Stimulated activated CD8-positive, alpha-beta memory T cell treated with anti-CD3 and anti-CD28 coated beads, Interleukin-12 subunit alpha, Interleukin-12 subunit beta, amount 100 ng/mL, for 1 hour (primary cell): ENCODE data around the gene ABLIM2.
A peak's percentile ranks its signal among the peaks of the same experiment; 100 is the strongest.

Experiments
- DNase-seq: peaks from one replicate; pipeline ENCODE4 v3.0.0-alpha.2; 2020; ENCODE audit warnings: low read depth

The ABLIM2 gene

GRCh38 chr4:8000721-8001491, 157.7 kb downstream of the ABLIM2 start:
- no peak for DNase-seq

- no peak for DNase-seq
Measured at GRCh38 chr4:8000247-8000646, 158.4 kb downstream of the ABLIM2 start.

GRCh38 chr4:7999695-8000094, 158.9 kb downstream of the ABLIM2 start:
- DNase-seq, result no peak

- DNase-seq, result no peak
Measured at GRCh38 chr4:7999279-7999678, 159.3 kb downstream of the ABLIM2 start.

- no peak for DNase-seq
Measured at GRCh38 chr4:7998447-7998846, 160.2 kb downstream of the ABLIM2 start.

GRCh38 chr4:7995866-7996265, 162.7 kb downstream of the ABLIM2 start:
- no peak for DNase-seq

GRCh38 chr4:7995135-7995534, 163.5 kb downstream of the ABLIM2 start:
- no peak for DNase-seq

GRCh38 chr4:7993671-7994070, 164.9 kb downstream of the ABLIM2 start:
- DNase-seq, result no peak

- DNase-seq, result no peak
Measured at GRCh38 chr4:7992846-7993245, 165.8 kb downstream of the ABLIM2 start.

- DNase-seq, result no peak
Measured at GRCh38 chr4:7990807-7991459, 167.7 kb downstream of the ABLIM2 start.

GRCh38 chr4:7989654-7990053, 169.0 kb downstream of the ABLIM2 start:
- no peak for DNase-seq

GRCh38 chr4:7988437-7988836, 170.2 kb downstream of the ABLIM2 start:
- DNase-seq, result no peak

GRCh38 chr4:7987148-7987989, 171.2 kb downstream of the ABLIM2 start:
- DNase-seq, result peak; percentile 66

GRCh38 chr4:7985891-7986441, 172.6 kb downstream of the ABLIM2 start:
- DNase-seq, result no peak

- no peak for DNase-seq
Measured at GRCh38 chr4:7985072-7985471, 173.5 kb downstream of the ABLIM2 start.

- no peak for DNase-seq
Measured at GRCh38 chr4:7984286-7984925, 174.2 kb downstream of the ABLIM2 start.

GRCh38 chr4:7983296-7983695, 175.3 kb downstream of the ABLIM2 start:
- DNase-seq, result no peak

GRCh38 chr4:7981738-7982394, 176.7 kb downstream of the ABLIM2 start:
- DNase-seq, result no peak

GRCh38 chr4:7980036-7980435, 178.6 kb downstream of the ABLIM2 start:
- DNase-seq, result no peak

- no peak for DNase-seq
Measured at GRCh38 chr4:7979652-7979968, 179.0 kb downstream of the ABLIM2 start.

- DNase-seq, result no peak
Measured at GRCh38 chr4:7978907-7979651, 179.5 kb downstream of the ABLIM2 start.
